Measurements from ENCODE around the gene ELAPOR1.

ELAPOR1 gene

GRCh38 chr1:109160071-109160840, 46.3 kb downstream of the ELAPOR1 start:
- Mint-ChIP-seq H3K9me3 (no peaks in the 10 kb centered on the region), H3K4me3 (no peak overlapping the region), H3K27ac (no peak overlapping the region), H3K36me3 (no peaks in the 10 kb centered on the region), H3K27me3 (no peaks in the 10 kb centered on the region), H3K4me1 (peaks cover 27% of the 10 kb centered on the region)
- CTCF ChIA-PET: interaction anchor here (1.9 kb wide), 1 partner anchor 47 kb away, joined by 5 read pairs; a partner anchor contains a TSS
- no peak for DNase-seq

- peaks cover 27% of the 10 kb centered on the region for H3K4me1 Mint-ChIP-seq
- peak overlapping the region; percentile 62 for H3K27ac Mint-ChIP-seq
- no peaks in the 10 kb centered on the region for H3K9me3 Mint-ChIP-seq
- no peaks in the 10 kb centered on the region for H3K36me3 Mint-ChIP-seq
- DNase-seq: peak; percentile 63
- H3K4me3 Mint-ChIP-seq: peak overlapping the region; percentile 11
- H3K27me3 Mint-ChIP-seq: no peaks in the 10 kb centered on the region
- CTCF ChIA-PET: interaction anchor here (0.7 to 1.9 kb wide), 5 partner anchors 32 to 50 kb away, joined by 3 to 5 read pairs (median 3); a partner anchor contains a TSS
Measured at GRCh38 chr1:109161858-109162606, 48.1 kb downstream of the ELAPOR1 start.

GRCh38 chr1:109162626-109163025, 48.7 kb downstream of the ELAPOR1 start:
- no peaks in the 10 kb centered on the region for H3K27me3 Mint-ChIP-seq
- CTCF ChIA-PET: interaction anchor here (0.7 to 1.7 kb wide), 4 partner anchors 31 to 50 kb away, joined by 3 to 4 read pairs (median 3); a partner anchor contains a TSS
- no peaks in the 10 kb centered on the region for H3K36me3 Mint-ChIP-seq
- H3K9me3 Mint-ChIP-seq: no peaks in the 10 kb centered on the region
- no peak overlapping the region for H3K27ac Mint-ChIP-seq
- H3K4me3 Mint-ChIP-seq: no peak overlapping the region
- no peak for DNase-seq
- peaks cover 27% of the 10 kb centered on the region for H3K4me1 Mint-ChIP-seq

- H3K27ac Mint-ChIP-seq: no peak overlapping the region
- CTCF ChIA-PET: interaction anchor here (1.4 kb wide), 1 partner anchor 63 kb away, joined by 3 read pairs; no protein-coding TSS in a partner anchor
Measured at GRCh38 chr1:109163551-109163950, 49.6 kb downstream of the ELAPOR1 start.

More at GRCh38 chr1:109163551-109163950, 49.6 kb downstream of the ELAPOR1 start:
- H3K27me3 Mint-ChIP-seq: no peaks in the 10 kb centered on the region
- peaks cover 27% of the 10 kb centered on the region for H3K4me1 Mint-ChIP-seq
- H3K9me3 Mint-ChIP-seq: no peaks in the 10 kb centered on the region
- H3K4me3 Mint-ChIP-seq: no peak overlapping the region
- no peaks in the 10 kb centered on the region for H3K36me3 Mint-ChIP-seq
- DNase-seq: no peak

All from activated naive CD4-positive, alpha-beta T cell treated with anti-CD3 and anti-CD28 coated beads, Interleukin-2, amount 10 ng/mL, durations not matched to agents 7 days and 5 days (primary cell).